GM19043 (cell line): ENCODE measurements around the gene NUMA1.

Experiments used
- ATAC-seq: cut with Tn5 transposase; IDR thresholded peaks from one replicate; pipeline ENCODE4 v1.9.1; 2021; ENCODE audit warnings: low read depth; ENCODE audit not compliant: unreplicated experiment

Gene NUMA1

GRCh38 chr11:72069200-72069599 lies 11.1 kb downstream of the NUMA1 start:
- ATAC-seq: no peak

- no peak for ATAC-seq
Observed at GRCh38 chr11:72067676-72068075, 12.7 kb downstream of the NUMA1 start.

GRCh38 chr11:72067266-72067665 lies 13.1 kb downstream of the NUMA1 start:
- no peak for ATAC-seq

GRCh38 chr11:72066855-72067254 lies 13.5 kb downstream of the NUMA1 start:
- ATAC-seq: no peak

- no peak for ATAC-seq
Observed at GRCh38 chr11:72061739-72062396, 18.5 kb downstream of the NUMA1 start.

- no peak for ATAC-seq
Observed at GRCh38 chr11:72058416-72059034, 21.8 kb downstream of the NUMA1 start.

GRCh38 chr11:72048766-72049460 lies 31.4 kb downstream of the NUMA1 start:
- ATAC-seq: no peak

GRCh38 chr11:72045849-72046248 lies 34.5 kb downstream of the NUMA1 start:
- no peak for ATAC-seq

GRCh38 chr11:72042064-72042745 lies 38.1 kb downstream of the NUMA1 start:
- no peak for ATAC-seq

- no peak for ATAC-seq
Observed at GRCh38 chr11:72041364-72042063, 38.8 kb downstream of the NUMA1 start.

GRCh38 chr11:72040491-72041363 lies 39.6 kb downstream of the NUMA1 start:
- ATAC-seq: no peak

- no peak for ATAC-seq
Observed at GRCh38 chr11:72039856-72040401, 40.4 kb downstream of the NUMA1 start.

GRCh38 chr11:72039031-72039855 lies 41.1 kb downstream of the NUMA1 start:
- no peak for ATAC-seq

GRCh38 chr11:72038491-72038890 lies 41.9 kb downstream of the NUMA1 start:
- ATAC-seq: no peak

- no peak for ATAC-seq
Observed at GRCh38 chr11:72037554-72038311, 42.6 kb downstream of the NUMA1 start.

- no peak for ATAC-seq
Observed at GRCh38 chr11:72036687-72037086, 43.7 kb downstream of the NUMA1 start.

GRCh38 chr11:72030472-72031045 lies 49.8 kb downstream of the NUMA1 start:
- no peak for ATAC-seq

- no peak for ATAC-seq
Observed at GRCh38 chr11:72026090-72026489, 54.3 kb downstream of the NUMA1 start.
